Astrocyte (in vitro differentiated cells and primary cell): Measurements from ENCODE around the gene DCHS2.

ENCODE experiments used
- CTCF ChIP-seq: IDR thresholded peaks from 2 replicates; pipeline ENCODE4 v1.5.1; 2011; ENCODE audit warnings: low read depth, mild to moderate bottlenecking, inconsistent platforms, low read length, moderate library complexity; ENCODE audit not compliant: insufficient read depth
- EZH2 ChIP-seq: IDR thresholded peaks from 2 replicates; pipeline ENCODE4 v1.6.1; 2012; ENCODE audit warnings: mild to moderate bottlenecking, low read length, inconsistent platforms; ENCODE audit not compliant: insufficient read depth

GRCh38 chr4:154348657-154349056 is 142.9 kb downstream of the DCHS2 start:
- TF ChIP-seq EZH2: no peak
- TF ChIP-seq CTCF: no peak
